ENCODE measurements around the gene ZNF581.
A peak's percentile ranks its signal among the peaks of the same experiment; 100 is the strongest.

The ZNF581 gene

GRCh38 chr19:55669418-55670279, 26.2 kb downstream of the ZNF581 start:
- DNase-seq: no peak

GRCh38 chr19:55670280-55671053, 27.0 kb downstream of the ZNF581 start:
- no peak for DNase-seq

GRCh38 chr19:55671054-55671378, 27.6 kb downstream of the ZNF581 start:
- no peak for DNase-seq

GRCh38 chr19:55672418-55672817, 29.0 kb downstream of the ZNF581 start:
- DNase-seq: no peak

GRCh38 chr19:55673465-55673864, 30.0 kb downstream of the ZNF581 start:
- DNase-seq: no peak

GRCh38 chr19:55673889-55674288, 30.4 kb downstream of the ZNF581 start:
- DNase-seq: no peak

- DNase-seq: no peak
Measured at GRCh38 chr19:55674459-55674840, 31.0 kb downstream of the ZNF581 start.

GRCh38 chr19:55674841-55675660, 31.6 kb downstream of the ZNF581 start, which contains the start of gene EPN1:
Gene EPN1, plus strand, starts transcription at chr19:55675226. Its CDS starts 3,402 bp downstream, at chr19:55678628.
- DNase-seq: peak; percentile 97

GRCh38 chr19:55675661-55676354, 32.4 kb downstream of the ZNF581 start:
- no peak for DNase-seq

- no peak for DNase-seq
Measured at GRCh38 chr19:55676383-55676782, 32.9 kb downstream of the ZNF581 start.

GRCh38 chr19:55676889-55677505, 33.5 kb downstream of the ZNF581 start:
- DNase-seq: no peak

- no peak for DNase-seq
Measured at GRCh38 chr19:55677572-55678028, 34.2 kb downstream of the ZNF581 start.

GRCh38 chr19:55678121-55678671, 34.7 kb downstream of the ZNF581 start:
- peak; percentile 29 for DNase-seq

GRCh38 chr19:55679343-55680257, 36.2 kb downstream of the ZNF581 start:
- DNase-seq: no peak

GRCh38 chr19:55680339-55681130, 37.1 kb downstream of the ZNF581 start:
- no peak for DNase-seq

GRCh38 chr19:55681131-55682092, 38.0 kb downstream of the ZNF581 start:
- no peak for DNase-seq

GRCh38 chr19:55683449-55684261, 40.2 kb downstream of the ZNF581 start:
- DNase-seq: no peak
